Measurements from ENCODE around the gene GTF2IRD1.
"Not testable (repeated sequence)": the region's sequence is repeated elsewhere in the genome, so short reads cannot be mapped to it uniquely, and the experiment has no call there.

GTF2IRD1 gene

DNA sequence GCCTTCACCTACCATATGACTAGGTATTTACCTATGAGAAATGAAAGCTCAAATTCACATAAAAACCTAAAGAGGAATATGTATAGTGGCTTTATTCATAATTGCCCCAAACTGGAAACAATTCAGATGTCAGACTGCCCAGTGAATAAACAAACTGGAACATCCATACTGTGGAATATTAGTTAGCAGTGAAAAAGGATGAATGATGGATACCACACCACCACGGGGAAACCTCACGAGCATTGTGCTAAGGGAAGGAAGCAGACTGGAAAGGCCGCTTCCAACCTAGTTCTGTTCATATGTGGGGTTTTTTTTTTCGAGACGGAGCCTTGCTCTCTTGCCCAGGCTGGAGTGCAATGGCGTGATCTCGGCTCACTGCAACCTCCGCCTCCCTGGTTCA is 16.8 kb downstream of the GTF2IRD1 start:
- no peak for DNase-seq

DNA sequence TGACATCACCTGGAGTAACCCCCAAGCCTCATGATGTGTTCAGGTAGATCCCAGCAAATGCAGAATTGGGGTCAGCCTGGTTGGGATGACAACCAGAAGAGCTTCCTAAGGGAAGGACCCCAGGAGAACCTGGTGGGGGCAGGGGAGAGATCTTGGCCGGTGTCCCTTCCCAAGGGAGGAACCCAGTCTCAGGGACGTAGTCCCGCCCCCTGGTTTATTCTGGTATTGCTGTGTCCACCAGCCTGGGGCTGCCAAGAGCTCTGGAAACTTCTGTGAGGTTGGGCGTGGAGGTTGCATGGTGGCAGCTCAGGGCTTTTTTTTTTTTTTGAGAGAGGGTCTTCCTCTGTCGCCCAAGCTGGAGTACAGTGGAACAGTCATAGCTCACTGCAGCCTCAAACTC is 19.4 kb downstream of the GTF2IRD1 start:
- no peak for DNase-seq

DNA sequence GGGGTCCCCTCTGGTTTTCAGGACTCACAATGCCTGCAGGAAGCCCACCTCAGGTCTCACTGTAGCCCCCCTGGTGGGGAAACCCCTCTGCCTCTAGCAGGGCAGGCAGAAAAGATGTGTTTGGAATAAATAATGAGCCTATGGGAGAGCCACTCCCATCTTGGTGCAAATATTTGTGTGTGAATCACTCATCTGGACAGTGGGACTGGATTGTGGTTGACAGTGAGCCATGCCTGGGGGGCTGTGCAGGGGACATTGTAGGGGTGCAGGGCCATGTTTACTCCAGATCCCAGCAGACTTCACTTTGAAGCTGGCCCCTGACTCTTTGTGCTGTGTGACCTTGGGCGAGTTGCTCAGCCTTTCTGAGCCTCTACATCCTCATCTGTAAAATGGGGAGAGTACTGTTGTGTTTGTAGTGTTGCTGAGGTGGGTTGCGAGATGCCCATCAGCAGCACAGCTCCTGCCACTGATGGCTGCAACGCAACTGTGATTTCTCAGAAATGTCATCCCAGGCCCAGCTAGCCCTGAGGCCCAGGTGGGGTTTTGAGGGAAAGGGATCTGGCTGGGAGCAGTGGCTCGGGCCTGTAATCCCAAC is 20.7 kb downstream of the GTF2IRD1 start:
- DNase-seq, result no peak

DNA sequence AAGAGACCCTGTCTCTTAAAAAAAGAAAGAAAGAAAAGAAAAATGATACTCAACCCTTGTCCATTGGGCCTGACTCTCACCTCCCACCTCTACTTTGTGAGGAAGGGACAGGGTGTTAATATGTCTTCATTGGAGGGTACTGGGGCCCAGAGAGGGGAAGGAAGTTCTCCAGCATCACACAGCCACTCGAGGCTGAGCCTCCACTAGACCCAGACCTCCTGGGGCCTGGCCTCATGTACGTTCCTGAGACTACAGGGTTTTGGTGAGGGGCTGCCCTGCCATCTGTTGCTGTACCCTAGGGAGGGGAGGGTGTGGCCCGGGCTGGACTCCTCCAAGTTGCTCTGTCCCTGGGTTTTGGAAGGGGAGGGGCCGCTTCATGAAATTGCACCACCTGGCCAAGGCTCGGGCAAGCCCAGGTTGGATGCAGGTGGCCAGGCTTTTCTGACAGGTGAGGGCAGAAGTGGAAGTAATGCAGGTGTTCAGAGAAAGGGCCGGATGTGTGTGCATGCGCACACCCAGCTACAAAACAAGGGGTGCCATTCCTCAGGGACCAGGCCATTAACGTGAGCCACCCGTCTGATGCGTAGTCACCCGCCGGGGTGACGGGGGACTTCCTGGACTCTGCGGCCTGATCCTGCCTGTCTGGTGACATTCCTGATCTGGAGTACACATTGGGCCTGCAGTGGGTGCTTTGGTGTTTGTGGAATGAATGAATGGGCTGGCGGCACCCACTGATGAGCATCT is 21.7 kb downstream of the GTF2IRD1 start:
- DNase-seq, result no peak

DNA sequence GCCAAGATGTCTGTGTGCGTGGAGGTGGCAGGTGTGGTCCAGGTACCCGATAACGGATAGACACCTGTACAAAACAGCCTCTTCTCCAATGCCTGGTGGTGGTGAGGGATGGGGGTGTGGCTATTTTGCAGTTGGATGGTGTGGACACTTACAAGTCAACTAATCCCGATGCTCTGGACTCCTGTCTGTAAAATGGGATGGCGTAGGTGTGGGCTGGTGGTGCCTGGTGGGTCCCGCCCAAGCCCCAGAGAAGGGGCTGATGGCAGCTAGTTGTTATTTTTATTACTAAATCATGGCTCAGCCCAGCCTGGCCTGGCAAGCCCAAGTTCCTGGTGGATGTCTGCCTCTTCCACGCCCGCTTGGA is 22.3 kb downstream of the GTF2IRD1 start:
- DNase-seq, result no peak

DNA sequence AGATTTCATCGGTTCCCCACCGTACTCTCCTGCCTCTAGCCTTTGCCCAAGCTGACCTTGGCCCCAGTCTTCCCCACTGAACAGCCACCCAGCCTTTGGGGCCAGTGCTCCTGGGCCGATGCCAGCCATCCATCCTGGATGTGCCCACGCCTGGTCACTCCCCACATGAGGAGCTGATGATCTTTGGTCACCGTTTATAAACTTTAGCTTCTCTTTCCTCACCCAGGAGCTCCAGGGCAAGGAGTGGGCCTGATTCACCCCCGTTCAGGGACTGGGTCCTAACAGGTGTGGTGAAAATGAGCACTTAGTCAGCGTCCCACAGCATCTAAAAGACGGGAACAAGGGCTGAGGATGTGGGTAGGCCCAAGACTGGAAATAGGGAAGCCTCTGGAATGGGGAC is 22.9 kb downstream of the GTF2IRD1 start:
- no peak for DNase-seq

DNA sequence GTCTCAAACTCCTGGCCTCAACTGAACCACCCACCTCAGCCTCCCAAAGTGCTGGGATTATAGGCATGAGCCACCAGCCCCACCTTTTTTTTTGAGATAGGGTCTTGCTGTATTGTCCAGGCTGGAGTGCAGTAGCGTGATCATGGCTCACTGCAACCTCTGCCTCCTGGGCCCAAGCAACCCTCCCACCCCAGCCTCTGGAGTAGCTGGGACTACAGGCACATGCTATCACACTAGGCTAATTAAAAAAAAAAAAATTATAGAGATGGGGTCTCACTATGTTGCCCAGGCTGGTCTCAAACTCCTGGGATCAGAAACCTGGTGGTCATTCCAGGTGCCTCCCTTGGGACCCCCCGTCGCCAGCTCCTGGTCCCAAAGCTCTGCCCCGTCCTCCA is 25.0 kb downstream of the GTF2IRD1 start:
- DNase-seq, result no peak

DNA sequence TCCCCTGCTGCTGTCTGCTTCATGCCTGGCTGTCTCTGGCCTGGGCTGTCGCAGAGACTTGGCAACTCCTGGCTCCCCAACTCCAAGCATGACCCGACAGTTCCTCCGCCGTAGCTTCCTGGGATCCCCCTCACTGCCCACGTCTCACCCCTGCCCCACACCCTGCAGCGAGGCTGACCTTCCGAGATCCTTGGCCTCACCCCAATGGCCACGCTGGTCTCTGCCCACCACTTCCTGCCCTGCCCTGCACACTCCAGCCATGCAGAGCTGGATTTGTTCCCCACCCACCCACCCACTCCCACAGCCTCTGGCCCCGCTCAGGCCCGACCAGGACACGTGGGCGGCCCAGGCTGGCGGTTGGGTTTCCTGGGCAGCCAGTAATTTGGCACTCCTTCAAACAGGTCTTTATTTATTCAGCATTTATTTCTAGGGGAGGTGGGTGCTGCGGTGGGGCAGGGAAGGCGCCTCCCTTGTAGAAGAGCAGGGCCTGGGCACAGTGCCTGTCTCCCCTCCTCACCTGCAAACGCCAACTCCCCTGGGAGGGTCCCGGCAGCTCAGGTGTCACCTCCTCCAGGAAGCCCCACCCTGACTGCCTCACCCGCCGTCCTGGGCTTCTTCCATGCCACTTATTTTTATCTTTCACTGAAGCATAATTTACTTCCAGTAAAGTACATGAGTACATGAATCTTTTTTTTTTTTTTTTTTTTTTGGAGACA is 25.5 kb downstream of the GTF2IRD1 start:
- no peak for DNase-seq

DNA sequence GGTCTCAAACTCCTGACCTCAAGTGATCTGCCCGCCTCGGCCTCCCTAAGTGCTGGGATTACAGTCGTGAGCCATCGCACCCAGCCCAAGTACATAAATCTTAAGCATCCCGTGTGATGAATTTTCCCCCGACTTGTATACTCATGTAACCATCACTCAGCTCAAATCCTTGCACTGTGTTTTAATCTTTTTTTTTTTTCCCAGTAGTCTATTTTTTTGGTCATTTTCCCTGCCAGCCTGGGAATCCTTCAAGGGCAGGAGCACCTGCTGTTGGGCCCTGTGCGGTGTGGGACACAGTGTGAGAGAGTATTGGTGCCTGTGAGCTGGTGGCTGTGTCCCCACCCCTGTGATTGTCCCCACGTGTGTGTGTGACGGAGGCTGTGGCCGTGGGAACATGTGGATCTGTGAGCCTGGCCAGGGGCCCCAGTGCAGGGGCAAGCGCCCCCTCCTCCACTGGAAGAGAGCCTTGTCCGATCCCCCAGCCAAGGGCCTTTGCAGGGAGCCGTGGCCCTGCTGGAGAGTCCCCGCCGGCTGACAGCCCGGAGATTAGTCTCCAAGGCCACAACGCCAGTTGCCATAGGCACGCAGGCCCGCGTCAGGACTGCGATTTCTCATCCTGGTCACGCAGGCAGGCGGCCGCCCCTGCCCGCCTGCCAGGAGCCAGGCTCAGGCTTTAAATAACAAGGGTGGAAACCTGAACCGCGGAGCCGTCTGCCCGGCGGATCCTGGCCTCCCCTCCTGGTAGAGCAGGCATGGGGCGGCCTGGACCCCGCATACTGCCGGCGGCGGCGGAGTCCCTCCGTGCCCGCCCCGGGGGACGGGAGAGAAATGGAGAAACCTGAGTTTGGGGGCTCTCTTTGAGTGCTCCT is 26.5 kb downstream of the GTF2IRD1 start:
- DNase-seq, result no peak

DNA sequence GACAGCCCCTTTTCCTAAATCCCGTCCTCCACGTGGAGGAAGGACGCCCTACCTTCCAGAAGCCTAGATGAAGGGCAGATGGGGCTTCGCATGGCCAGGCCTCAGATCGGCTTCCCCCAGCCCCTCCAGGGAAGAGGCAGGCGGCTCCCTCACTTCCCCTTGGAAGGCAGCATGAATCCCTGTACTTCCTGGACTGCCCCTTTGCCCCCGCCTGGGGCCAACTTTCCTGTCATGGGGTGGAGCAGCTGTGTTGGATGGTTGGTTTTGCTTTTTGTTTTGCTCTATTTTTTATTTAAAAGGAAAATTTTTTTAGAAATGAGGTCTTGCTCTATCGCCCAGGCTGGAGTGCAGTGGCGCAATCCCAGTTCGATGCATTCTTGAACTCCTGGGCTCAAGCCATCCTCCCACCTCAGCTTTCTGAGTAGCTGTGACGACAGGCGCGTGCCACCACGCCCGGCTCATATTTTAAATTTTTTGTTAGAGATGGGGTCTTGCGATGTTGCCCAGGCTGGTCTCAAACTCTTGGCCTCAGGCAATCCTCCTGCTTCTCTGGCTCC is 27.2 kb downstream of the GTF2IRD1 start:
- no peak for DNase-seq

DNA sequence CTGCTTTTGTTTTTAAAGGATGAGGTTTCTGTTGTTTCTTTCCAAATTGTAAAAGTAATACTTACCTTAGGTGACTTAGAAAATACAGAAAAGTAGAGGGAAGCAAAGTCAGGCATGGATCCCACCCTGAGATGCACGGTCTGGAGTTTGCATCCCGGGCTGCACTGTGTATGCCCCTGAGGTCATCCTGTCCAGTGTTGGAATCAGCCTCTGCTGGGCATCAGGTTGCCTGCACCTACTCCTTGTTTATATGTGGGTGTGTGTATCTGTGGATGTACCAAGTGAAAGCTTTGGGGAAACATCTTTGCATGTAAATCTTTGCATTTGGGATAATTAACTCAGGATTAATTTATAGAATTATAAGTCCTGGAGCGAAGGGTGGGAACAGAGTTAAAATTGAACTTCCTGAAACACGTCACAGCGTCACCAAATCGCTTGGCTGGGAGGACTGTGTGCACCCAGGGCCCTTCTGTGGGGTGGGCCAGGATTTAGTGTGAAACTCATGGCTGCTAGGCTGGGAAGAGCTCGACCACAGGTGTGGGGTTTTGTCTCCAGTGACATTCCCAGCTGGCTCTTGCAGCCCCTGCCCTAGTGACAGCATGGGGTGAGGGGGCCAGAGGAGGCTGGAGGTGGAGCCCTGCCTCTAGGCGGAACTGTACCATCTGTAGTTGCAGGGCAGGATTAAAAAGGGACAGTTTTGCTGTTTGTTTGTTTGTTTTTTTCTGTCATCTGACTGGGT is 27.9 kb downstream of the GTF2IRD1 start:
- DNase-seq, result no peak

DNA sequence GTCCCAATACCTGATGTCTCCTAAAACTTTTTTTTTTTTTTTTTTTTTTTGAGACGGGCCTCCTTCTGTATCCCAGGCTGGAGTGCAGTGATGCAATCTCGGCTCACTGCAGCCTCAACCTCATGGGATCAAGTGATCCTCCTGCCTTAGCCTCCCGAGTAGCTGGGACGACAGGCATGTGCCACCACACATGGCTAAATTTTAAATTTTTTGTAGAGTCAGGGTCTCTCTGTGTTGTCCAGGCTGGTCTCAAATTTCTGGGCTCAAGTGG is 28.4 kb downstream of the GTF2IRD1 start:
- no peak for DNase-seq

DNA sequence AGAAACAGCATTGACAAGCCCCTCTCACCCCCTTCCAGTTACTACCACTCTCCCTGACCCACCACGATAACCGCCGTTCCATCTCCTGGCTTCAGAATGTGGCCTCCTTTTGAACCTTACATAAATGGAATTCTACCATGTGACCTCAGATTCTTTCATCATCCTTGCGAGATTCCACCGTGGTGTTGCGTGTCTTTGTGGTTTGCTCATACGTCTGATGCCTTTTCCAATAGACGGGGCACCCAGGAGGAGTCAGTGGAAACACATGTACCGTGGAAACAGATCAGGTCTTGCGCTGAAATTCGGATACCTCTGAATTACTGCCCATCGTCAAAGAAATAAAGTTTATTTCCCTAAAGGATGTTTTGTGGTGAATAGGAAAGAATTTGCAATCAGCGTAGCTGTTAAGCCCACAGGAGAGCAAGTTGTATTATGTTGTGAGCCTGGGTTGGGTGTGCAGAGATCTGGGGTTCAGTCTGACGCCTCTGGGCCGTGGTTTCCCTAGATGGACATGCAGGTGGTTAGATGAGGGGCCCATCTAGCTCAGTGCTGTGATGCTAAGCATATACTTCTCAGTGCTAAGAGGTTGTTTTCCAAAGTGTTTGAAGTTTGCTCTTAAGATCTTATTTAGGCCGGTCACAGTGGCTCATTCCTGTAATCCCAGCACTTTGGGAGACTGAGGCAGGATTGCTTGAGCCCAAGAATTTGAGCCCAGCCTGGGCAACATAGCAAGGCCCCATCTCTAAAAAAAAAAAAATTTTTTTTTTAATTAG is 29.1 kb downstream of the GTF2IRD1 start:
- DNase-seq, result no peak

DNA sequence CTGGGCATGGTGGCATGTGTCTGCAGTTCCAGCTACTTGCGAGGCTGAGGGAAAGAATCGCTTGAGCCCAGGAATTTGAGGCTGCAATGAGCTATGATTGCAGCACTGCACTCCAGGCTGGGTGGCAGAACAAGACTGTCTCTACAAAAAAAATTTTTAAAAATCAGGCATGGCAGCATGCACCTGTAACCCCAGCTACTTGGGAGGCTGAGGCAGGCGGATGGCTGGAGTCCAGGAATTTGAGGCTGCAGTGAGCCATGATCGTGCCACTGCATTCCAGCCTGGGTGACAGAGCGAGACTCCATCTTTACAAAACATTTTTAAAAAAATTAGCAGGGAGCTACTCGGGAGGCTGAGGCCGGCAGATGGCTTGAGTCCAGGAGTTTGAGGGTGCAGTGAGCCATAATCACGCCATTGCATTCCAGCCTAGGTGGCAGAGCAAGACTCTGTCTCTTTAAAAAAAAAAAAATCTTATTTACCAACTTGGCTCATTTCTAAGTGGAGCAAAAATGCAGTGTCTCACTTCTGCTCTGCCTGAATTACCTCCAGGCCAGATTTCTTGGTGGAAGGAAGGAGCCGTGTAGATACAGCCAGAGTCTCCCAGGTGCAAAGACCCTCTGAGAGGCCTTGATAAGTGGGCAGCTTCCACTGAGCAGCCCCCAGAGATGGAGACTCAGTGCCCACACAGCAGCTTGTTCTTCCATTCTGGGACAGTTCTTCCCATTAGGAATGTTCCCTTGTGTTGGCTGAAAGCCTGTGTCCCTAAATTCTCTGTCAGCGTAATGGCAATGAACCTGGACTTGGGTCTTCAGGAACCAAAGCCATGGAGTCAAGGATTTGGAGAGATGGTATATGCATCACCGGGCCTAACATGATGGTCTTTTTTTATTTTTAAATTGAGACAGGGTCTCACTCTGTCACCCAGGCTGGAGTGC is 30.0 kb downstream of the GTF2IRD1 start:
- DNase-seq, result no peak

DNA sequence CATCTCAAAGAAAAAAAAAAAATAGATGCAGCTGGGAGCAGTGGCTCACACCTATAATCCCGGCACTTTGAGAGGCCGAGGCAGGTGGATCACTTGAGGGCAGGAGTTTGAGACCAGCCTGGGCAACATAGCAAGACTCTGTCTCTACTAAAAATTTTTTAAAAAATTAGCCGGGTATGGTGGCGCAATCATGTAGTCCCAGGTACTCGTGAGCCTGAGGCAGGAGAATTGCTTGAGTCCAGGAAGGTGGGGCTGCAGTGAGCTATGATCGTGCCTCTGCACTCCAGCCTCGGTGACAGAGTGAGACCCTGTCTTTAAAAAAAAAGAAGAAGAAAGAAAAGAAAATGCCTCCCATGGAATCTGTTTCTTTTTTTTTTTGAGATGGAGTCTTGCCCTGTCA is 31.9 kb downstream of the GTF2IRD1 start:
- DNase-seq, result no peak

DNA sequence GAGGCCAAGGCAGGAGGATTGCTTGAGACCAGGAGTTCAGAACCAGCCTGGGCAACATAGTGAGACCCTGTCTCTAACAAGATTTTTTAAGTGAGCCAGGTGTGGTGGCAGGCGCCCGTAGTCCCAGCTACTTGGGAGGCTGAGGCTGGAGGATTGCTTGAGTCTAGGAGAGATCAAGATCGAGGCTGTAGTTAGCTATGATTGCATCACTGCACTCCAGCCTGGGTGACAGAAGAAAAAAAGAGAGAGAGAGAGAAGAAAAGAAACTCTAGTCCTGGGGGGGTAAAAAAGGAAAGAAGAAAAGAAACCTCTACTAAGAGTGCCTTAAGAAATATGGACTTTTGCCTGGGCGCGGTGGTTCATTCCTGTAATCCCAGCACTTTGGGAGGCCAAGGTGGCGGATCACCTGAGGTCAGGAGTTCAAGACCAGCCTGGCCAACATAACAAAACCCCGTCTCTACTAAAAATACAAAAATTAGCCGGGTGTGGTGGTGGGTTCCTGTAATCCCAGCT is 34.9 kb downstream of the GTF2IRD1 start:
- not testable (repeated sequence) for DNase-seq

DNA sequence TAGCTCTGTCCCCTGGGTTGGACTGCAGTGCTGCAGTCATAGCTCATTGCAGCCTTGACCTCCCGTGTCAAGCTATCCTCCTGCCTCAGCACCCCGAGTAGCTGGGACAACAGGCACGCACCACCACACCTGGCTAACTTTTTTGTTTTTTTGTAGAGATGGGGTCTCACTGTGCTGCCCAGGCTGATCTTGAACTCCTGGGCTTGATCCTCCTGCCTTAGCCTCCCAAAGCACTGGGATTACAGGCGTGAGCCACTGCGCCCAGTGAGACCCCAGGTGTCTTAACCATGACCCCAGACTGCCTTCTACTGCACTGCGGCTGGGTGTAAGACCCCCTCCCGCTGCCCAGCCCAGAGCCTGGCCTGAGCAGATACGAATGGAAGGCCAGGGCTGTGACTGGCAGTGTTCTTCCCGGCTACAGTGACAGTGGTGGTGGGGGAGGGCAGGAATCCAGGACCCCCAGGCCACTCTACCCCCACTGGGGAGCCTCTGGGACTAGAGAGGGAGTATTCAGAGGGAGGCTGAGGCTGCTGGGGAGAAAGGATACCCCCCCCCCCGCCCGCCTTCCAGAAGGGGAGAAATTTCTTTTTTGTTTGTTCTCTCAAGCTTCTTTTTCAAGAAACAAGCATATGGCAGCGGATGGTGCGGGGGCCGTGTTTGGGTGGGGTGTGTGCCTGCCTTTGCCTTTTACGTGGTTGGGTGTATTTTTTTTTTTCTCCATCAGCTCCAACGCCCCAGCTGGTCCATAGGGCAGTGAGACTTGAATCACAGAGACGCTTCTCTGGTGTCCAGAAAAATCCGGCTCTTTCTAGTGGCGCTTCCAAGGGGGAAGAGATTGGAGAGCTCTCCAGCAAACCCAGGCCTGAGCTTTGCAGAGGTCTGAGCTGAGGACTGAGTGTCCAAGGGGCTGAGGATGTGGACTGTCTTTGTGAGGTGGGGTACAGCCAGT is 36.6 kb downstream of the GTF2IRD1 start:
- no peak for DNase-seq

DNA sequence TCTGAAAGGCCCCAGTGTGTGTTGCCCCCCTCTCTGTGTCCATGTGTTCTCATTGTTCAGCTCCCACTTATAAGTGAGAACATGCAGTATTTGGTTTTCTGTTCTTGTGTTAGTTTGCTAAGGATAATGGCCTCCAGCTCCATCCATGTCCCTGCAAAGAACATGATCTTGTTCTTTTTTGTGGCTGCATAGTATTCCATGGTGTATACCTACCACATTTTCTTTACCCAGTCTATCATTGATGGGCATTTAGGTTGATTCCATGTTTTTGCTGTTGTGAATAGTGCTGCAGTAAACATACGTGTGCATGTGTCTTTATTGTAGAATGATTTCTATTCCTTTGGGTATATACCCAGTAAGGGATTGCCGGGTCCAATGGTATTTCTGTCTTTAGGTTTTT is 37.8 kb downstream of the GTF2IRD1 start:
- DNase-seq, result not testable (repeated sequence)

DNA sequence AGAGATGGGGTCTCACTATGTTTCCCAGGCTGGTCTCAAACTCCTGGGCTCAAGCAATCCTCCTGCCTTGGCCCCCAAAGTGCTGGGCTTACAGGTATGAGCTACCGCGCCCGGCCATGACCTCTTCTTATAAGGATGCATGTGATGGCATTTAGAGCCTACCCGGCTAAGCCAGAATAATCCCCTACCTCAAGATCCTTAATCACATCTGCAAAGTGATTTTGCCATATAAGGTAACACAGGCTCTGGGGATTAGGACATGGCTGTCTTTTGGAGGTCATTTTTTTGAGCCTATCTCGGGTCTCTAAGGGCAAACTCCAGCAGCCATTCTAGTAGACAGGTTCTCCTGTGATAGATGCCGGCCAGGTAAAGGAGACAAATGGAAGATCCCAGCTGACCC is 39.6 kb downstream of the GTF2IRD1 start:
- DNase-seq, result no peak

Data from NCI-H446 treated with DMSO at 0.1 percent for 48 hours (cell line).